Body of pancreas (tissue), 4 donors: Measurements from ENCODE around the gene MRGPRX3.

Experiments used
- POLR2A ChIP-seq, 3 donors: fragments of 450-650 bp; IDR thresholded peaks; one replicate each; pipeline ENCODE4 v1.6.1; 2016; ENCODE audit warnings: antibody characterized with exemption in 3 of 3, mild to moderate bottlenecking in 2 of 3
- TF ChIP-seq, protein P1 (sequence below), 7 experiments: fragments of 450-650 bp in 4 of 7; fragments of 200-600 bp in 3 of 7; sonication (generic) in 3 of 7; IDR thresholded peaks; one replicate each; pipeline ENCODE4 v1.5.1; 2016 to 2019; ENCODE audit warnings: antibody characterized with exemption in 7 of 7

DNA sequence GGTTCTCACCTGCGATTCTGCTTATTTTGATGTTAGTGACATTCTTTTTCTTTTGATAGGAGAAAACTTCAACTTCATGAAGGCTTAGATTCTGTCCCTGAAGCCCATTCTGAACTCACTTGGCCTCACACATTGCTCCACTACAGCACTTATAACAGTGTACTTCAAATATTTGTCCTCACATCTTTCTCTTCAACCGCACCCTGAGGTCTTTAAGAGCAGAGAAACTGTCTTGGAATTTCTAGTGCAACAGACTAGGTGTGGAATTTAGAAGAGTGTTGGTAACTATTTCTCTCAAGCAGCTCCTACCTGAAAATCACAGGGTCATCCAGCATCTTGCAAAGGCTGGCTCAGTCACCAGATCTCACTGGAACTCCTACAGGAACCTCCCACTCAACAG, 7.8 kb downstream of the MRGPRX3 start:
- TF ChIP-seq, protein P1, sequence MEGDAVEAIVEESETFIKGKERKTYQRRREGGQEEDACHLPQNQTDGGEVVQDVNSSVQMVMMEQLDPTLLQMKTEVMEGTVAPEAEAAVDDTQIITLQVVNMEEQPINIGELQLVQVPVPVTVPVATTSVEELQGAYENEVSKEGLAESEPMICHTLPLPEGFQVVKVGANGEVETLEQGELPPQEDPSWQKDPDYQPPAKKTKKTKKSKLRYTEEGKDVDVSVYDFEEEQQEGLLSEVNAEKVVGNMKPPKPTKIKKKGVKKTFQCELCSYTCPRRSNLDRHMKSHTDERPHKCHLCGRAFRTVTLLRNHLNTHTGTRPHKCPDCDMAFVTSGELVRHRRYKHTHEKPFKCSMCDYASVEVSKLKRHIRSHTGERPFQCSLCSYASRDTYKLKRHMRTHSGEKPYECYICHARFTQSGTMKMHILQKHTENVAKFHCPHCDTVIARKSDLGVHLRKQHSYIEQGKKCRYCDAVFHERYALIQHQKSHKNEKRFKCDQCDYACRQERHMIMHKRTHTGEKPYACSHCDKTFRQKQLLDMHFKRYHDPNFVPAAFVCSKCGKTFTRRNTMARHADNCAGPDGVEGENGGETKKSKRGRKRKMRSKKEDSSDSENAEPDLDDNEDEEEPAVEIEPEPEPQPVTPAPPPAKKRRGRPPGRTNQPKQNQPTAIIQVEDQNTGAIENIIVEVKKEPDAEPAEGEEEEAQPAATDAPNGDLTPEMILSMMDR (IDR thresholded peaks at IDR 0.05): no peak
- no peak for TF ChIP-seq POLR2A (IDR thresholded peaks at IDR 0.05)
